ENCODE measurements around the gene XXYLT1.
"Not testable (repeated sequence)": the region's sequence is repeated elsewhere in the genome, so short reads cannot be mapped to it uniquely, and the experiment has no call there.

Gene XXYLT1

DNA sequence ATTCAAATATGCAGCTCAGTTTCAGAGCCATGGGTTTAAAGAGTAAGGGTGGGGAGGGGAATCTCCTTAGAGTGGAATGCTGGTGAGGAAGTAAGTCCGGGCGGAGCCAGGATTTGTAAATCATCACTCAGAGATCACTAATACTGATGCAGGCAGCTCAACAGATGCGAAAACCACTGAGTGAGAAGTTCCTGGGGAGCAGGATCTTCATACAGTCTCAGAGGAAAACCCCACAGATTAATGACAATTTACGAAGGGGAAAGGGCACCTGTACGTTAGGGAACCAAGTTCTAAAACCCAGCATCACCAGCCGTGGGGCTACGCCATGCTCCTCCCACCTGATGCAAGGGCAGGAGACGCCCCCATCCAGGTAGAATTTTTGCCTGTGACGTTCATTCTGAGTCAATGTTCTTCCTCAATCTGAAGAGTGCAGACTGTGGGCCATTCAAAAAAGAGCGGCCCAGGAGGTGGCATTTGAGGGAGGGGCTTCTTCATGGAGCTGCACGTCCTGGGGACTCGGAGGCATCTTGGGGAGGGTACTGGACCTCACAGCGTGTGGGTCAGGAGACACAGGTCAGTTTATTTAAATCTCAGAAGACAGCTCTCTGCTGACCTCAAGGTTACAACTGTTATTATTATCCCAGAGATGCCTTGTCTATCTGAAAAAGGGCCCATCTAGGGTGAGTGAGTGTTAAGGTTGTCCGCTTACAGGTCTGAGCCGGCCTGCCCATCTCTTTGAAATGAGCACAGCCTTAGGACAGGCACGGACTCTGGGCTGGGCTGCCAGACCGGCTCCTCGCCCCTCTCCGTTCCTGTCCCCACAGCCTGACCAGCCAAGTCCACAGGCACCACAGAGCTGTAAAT, 228.0 kb downstream of the XXYLT1 start:
- no peak for DNase-seq (ENCODE audit: low spot score)

DNA sequence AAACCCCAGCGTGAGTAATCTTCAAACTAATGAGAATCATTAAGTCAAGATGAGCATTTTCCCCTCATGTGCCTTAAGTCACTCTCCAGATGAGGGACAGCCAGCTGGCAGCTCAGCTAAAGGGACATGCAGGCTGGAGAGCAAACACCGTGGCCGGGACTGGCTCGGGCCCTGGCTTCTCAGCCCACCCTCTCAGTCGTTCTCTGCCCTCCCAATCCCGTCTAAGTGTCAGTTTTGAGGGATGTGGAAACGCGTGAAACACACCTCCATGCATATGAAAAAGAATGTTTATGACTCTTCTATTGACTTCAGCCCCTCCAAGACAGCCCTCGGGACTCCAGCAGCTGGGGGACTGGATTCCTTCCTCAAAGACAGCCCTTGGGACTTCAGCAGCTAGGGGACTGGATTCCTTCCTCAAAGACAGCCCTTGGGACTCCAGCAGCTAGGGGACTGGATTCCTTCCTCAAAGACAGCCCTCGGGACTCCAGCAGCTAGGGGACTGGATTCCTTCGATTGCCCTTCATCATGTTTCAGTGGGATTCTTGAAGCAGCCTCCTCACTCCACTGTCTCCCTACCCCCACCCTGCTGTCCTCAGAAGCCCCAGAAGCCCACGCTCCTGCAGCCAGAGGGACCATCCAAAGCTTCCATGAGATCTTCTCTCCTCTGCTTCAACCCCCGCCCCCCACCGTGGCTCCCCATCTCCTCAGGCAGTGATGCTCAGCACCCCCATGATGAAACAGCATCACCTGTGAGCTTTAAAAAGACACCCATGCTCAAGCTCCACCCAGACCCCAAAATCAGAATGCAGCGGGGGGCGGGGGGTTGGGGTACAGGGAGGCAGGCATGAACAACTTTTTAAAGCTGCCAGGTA, 228.9 kb downstream of the XXYLT1 start:
- no peak for DNase-seq (ENCODE audit: low spot score)

DNA sequence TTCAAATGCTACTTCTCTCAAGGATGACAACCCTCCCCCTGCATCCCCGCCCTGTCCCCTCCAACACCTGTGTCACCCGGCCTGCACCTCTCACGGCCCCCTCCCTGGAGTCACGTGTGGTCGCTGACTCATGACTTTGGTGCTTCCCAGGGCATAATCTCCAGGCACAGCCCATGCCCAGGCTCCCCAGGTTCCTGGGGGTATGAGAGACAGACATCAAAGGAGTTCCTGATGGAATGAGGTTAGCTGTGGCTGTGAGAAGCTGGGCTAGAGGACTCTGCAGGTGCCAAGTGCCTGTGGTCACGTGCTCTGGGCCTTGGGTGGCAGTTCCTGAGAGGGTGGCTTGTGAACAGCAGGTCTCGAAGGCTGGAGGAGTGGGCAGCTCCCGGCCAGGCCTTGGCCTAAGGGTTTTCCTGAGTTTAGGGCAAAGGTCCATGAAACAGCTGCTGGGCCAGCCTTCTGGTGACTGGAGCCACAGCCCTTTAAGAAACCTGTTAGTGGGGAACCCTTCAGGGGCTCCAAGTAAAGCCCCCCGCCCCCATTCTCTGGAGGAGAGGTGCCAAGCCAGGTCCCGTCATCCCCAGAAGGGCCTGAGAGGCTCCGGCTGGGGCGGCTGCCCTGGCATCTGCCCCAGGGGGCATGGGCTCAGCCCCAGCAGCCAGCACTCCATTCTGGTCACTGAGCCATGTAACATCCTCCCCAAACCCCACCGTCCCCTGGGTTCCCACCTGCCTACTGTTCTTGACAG, 230.0 kb downstream of the XXYLT1 start:
- no peak for DNase-seq (ENCODE audit: low spot score)

DNA sequence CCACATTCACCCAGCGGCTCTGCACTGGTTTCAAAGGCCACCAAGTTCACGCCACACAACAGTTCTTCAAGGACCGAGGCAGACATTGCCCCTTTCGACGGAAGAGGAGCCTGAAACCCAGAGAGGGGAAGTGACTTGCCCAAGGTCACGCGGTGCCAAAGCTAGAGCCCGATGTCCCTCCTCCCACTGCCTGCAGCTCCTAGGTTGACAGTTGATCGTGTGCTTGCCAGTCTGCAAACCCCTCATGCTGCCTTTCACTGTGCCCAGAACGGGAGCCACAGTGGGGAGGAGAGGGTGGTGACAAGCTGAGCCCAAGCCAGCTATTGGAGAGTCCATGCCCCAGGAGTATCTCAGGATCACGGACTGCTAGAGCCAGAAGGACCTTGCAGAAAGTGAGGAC, 230.9 kb downstream of the XXYLT1 start:
- DNase-seq (ENCODE audit: low spot score), result no peak

DNA sequence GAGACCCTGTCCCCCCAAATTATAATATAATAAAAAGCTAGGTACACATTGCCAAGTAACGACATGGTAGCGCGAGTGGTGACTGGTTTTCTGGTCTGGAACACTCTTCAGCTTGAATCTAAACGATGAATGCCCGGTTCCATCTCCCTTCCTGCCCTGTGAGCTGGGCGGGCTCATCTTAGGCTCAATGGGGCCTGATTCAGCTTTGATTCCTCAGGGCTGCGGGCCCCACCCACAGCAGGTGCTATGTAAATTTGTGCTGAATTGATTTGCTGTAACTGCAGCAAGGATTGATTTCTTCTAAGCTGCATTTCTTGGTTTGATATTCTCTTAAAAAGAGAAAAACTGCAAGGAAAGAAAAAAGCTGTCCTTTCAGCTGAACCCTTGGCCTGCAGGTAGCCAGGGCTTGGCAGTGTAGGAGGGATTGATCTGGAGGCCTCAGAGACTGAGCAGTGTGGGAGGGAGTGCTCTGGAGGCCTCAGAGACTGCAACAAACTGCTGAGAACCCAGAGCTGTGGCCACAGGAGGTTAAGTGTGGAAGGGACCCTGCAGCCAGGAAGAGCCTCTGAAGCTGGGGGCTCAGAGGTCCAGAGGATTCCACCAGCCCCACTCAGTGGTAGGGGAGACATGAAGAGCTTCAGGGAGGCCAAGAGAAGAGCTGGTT, 231.6 kb downstream of the XXYLT1 start:
- no peak for DNase-seq (ENCODE audit: low spot score)

DNA sequence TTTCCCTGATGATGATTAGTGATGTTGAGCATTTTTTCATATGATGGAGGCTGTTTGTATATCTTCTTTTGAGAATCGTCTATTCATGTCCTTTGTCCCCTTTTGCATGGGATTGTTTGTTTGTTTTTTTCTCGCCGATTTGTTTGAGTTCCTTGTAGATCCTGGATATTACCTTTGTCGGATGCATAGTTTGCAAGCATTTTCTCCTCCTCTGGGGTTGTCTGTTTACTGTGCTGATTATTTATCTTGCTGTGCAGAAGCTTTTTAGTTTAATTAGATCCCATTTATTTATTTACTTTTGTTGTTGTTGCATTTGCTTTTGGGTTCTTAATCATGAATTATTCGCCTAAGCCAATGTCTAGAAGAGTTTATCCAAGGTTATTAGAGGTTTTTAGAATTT, 232.8 kb downstream of the XXYLT1 start:
- DNase-seq (ENCODE audit: low spot score), result no peak

DNA sequence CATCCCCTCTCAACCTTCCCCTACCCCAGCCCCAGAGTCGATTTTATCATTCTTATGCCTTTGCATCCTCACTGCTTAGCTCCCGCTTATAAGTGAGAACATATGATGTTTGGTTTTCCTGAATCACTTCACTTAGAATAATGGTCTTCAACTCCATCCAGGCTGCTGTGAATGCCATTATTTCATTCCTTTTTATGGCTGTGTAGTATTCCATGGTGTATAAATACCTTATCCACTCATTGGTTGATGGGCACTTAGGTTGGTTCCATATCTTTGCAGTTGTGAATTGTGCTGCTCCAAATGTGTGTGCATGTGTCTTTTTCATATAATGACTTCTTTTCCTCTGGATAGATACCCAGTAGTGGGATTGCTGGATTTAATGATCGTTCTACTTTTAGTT, 233.4 kb downstream of the XXYLT1 start:
- DNase-seq (ENCODE audit: low spot score), result not testable (repeated sequence)

DNA sequence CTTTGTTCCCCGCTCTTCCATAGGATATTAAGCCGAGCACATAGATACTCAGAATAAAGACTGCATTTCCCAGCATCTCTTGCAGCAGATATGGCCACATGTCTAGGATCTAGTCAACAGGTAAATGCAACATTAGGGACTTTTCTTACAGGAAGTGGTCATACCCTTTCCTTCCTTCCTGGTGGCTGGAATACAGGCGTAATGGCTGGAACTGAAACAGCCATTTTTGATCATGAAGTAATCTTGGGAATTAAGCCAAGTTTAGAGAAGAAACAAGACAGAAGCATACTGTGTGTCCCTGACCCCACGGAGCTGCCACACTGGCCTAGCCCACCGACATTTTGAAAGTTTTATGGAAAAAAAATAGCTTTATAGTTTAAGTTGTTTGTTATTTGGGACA, 234.0 kb downstream of the XXYLT1 start:
- no peak for DNase-seq (ENCODE audit: low spot score)

DNA sequence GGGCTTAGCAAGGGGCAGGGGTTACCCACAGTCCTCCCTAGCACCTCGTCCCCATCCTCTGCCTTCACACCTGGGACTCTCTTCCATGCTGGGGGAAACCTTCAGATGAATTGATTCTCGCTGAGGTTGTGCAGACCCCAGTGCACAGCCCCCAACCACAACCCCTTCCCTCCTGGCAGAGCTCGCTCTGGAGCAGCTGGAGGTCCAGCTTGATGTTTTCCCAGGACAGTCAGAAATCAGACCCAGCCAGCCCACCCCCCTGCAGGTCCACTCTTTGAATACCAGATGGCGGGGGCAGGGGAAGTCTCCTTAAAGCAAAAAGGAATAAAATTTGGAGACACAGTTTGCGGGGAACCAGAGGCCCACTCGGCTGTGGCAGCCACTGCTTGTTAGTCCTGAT, 234.4 kb downstream of the XXYLT1 start:
- DNase-seq (ENCODE audit: low spot score), result no peak

DNA sequence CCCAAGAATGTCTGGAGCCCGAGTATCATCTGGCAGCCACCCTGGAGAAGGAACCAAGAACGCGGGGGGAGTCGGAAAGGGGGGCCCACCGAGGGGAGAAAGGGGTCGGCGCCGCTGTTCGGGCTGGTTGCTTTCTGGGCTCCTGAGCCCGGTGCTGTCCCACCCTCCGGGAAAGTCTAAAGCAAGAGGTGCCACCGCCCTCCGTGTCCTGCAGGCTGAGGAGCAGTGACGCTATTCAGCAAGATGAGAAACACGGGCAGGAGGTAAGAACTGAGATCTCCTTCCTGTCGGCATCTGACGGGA, 234.8 kb downstream of the XXYLT1 start:
- no peak for DNase-seq (ENCODE audit: low spot score)

DNA sequence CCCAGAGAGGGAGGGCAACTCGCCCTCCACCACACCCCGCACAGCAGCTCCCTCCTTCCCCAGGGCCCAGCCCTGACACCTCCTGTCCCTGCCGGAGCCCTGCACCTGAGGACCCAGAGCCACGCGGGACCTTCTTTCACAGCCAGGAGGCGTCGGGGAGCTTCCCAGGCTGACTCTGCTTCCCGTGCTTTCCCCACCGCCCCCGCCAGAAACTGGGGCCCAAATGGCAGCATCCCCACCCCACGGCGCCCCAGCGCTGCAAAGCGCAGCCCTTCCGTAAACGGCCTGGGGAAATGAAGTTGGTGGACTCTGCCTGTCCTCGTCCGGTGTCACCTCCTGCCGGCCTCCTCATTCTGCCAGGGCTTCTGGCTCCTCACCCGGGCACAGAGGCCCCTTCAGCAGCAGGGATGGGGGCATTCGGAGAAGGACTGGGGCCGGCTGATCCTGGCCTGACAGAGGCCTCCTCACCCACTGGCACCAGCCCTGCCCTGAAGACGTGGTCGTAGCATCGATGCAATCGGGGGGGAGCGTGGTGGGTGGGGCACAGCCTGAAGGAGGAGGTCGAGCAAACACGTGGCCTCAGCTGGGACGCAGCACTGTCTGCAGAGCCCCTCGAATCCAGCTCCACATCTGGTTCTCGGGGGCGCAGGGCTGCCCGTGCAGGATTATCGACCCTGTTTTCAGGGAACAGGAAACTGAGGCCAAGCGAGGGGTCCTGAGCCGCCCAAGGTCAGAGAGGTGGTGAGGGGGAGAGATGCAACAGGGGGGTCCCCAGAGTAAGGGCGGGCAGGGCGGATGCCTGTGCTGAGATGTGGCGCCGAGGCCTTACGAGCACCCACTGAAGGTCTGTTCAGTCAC, 235.4 kb downstream of the XXYLT1 start:
- no peak for DNase-seq (ENCODE audit: low spot score)

DNA sequence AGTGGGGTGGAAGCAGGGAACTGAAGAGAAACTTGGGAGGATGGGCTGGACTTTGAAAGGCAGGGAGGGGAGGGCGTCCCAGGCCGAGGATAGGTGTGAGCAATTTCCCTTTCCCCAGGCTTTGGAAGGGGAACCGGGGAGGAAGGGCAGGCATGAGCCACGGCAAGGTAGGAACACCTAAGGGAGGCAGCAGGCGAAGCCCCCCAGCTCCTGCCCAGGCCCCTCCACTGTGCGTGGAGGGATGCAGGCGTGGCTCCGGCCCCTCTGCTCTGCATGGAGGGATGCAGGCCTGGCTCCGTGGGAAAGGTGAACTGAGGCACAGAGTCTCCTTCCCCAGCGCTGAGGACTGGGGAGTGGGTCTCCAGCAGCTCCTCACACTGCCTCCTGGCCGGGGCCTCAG, 236.4 kb downstream of the XXYLT1 start:
- DNase-seq (ENCODE audit: low spot score), result no peak

DNA sequence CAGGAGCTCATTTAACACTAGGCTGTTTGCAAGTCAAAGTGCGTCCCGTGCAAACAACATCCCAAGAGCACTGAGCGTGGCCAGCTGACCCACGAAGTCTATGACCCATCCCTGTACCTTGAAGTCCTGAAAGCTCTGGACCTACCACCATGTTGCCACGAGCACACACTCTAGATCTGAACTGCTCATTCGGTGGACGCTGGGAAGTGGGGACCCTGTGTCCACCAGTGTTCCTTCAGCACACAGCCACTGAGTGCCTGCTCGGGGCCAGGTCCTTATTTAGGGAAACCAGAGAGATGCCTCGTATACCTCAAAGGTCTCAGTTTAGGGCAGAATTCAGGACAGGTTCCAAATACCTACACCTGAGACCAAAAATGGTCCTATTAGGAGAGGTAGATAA, 236.9 kb downstream of the XXYLT1 start:
- no peak for DNase-seq (ENCODE audit: low spot score)

DNA sequence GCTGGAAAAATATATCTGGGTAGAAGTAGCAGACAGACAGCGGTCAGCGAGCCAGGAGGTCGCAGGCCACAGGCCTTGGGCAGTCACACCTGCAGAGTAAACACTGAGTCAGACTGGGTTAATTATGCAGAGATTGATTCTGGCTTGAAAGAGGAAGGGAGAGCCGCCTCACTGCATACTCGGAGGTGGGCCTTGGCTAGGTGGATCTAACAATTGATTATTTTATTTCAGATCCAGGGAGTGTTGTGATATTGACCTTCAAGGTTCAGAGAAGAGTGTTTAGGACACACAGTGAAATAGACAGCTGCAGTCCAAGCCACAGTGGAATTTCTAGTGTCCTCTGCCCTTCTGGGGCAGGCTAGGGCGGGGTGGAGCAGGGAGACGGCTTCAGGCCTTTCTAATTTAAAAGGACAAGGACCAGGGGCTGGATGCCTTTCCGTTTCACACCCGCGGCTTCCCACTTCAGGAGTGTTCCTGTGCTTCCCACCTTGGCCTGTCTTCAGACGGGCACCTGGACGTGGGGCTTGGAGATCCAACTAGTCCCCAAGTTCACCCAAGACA, 237.3 kb downstream of the XXYLT1 start:
- DNase-seq (ENCODE audit: low spot score), result no peak

DNA sequence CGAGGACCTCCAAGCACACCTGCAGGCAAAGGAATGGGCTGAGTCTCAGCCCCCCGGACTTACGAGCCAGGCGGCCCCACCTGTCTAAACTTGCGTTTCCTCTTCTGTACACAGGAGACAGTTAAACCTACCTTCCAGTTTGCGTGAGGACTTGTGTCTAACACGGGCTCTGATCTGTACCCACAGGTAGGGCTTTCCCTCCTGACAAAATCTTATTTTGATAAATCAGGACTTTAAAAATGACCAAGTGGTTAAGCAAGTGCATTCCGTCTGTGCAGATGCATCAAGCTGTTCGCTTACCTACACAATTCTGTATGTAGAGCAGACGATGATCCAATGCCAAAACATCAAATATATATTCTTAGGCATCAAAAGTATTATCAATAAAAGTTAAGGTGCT, 238.0 kb downstream of the XXYLT1 start:
- no peak for DNase-seq (ENCODE audit: low spot score)

DNA sequence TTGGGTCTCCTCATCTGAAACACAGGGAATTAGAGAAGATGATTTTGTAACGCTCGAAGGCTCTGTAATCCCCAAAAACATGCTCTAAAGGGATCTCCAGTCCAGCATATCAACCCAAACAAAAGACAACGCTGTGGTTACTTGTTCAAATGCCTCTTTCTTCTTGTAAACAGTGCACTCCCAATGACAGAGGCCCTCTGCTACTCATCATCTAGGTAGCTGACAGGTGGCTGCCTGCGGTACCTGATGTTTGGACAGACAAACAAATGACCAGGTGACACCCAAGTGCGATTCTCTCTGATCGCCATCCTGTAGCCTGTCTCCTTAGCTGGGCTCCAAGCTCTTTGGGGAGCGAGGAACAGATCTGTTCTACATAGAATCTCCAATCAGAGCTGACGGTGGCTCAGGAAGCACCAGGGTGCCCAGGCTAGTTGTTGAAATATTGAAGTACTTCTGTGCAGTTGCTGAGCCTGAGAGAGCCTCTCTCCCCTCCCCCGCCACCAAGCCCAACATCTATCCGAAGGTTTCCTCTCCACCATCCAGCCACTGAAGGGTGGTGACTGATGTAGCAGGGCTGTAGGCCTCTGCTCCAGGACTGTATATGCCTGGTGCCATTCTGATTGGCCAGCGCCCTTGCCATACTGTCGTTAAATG, 238.7 kb downstream of the XXYLT1 start:
- no peak for DNase-seq (ENCODE audit: low spot score)

DNA sequence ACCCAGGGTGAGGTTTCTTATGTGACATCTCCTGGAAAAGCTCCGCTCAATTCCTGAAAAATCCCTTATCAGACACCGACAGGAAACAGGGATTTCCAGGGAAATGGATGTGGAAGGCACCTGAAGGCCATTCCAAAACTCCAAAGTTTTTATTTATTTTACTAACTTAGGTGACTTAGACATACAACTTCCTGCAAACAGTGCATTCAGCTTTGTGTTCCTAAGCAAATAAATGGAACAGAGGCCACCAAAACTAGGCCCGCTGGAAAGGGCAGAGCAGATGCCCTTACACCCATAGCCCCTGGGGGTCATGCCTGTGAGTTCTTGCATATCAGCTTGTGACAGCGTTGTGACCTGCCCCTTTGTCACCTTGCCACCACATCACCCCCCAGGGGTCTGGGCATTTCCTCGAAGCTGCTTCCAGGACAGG, 239.4 kb downstream of the XXYLT1 start:
- DNase-seq (ENCODE audit: low spot score), result no peak

DNA sequence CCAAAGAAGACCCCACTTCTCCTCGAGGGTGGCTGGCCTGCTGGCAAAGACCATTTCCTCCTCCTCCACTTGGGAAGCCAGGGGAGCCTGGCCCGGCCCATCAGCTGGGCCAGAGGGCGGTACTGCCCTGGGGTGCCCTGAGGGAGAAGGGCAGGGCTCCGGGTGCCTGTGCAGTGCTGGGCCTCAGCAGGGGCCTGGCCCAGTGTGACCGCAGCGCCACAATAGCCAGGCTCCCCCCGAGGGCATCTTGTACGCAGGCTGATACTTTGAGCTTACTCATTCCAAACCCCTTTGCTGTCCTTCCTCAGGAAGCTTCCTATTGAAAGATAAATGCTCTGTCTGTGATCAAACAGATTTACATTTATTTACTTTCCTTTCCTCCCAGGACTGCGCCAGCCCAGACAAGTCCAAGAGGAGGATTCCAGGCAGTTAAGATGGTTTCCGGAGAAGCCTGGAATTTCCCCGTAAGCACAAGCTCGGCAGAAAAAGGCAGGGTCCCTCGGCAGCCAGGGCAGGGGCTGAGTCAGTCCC, 240.1 kb downstream of the XXYLT1 start:
- no peak for DNase-seq (ENCODE audit: low spot score)

DNA sequence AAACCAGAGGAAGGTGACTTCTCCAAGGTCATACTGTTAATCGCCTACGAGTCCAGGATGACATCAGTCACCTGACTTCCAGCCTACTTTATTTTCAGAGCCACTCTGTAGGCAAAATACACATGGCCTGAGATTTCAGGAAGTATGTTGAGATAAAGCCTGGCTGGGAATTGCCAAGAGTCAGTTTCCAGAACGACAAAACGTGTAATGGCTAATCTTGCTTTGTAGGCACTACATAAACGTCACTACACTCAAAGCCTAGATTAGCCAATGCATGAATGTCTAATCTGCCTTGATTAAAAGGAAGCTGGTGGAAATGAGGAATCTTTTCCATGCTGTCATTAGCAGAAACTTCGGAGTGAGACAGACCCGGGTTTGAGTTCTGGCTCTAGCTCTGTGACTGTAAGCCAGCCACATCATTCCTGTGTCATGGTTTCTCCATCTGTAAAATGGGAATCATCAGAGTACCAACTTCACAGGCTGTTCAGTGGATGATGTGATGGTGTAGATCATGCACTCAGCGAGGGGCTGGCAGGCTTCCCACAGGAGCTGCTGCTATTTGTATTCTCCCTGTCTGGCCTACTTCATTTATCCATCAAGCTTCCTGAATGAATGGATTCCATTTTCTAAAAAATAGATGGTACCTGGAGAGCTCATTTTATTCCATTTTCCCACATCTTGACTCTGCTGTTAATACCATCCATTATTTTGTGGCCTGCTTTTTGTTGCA, 241.9 kb downstream of the XXYLT1 start:
- no peak for DNase-seq (ENCODE audit: low spot score)

DNA sequence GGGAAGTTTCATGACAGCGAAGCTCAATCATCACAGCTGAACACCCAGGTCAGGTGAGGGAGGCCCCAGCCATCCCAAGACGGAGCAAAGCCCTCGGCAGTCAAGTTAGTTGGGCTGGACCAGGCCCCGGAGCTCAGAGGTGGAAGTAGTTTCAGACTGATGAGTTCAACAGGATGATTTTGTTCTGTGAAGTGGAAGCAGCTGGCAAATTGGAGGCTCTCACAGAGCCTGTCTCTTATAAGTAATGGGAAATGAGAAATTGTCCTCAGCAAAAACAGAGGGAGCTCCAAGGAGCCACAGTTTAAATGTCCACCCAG, 245.1 kb downstream of the XXYLT1 start:
- no peak for DNase-seq (ENCODE audit: low spot score)
